KMS-11 (cell line): ENCODE measurements around the gene SMIM33.
"Not testable (repeated sequence)": the region's sequence is repeated elsewhere in the genome, so short reads cannot be mapped to it uniquely, and the experiment has no call there.

ENCODE experiments used
- H2AFZ ChIP-seq: fragments of 200-600 bp; sonication (generic); 2 replicates; pipeline ENCODE4 v1.6.1; 2016; ENCODE audit warnings: antibody characterized with exemption, mixed run types, low read depth
- H3K27ac ChIP-seq: fragments of 200-600 bp; sonication (generic); 2 replicates; pipeline ENCODE4 v1.6.1; 2016; ENCODE audit warnings: mild to moderate bottlenecking, mixed run types
- H3K27me3 ChIP-seq: fragments of 200-600 bp; sonication (generic); 2 replicates; pipeline ENCODE4 v1.6.1; 2017; ENCODE audit warnings: mild to moderate bottlenecking, low read depth, mixed run types, moderate library complexity; ENCODE audit not compliant: insufficient read depth
- H3K36me3 ChIP-seq: fragments of 200-600 bp; sonication (generic); 2 replicates; pipeline ENCODE4 v1.6.1; 2017; ENCODE audit warnings: mild to moderate bottlenecking, mixed run types; ENCODE audit not compliant: insufficient read depth
- H3K4me1 ChIP-seq: fragments of 200-600 bp; sonication (generic); 2 replicates; pipeline ENCODE4 v1.6.1; 2016; ENCODE audit warnings: mild to moderate bottlenecking, low read depth, mixed run types; ENCODE audit not compliant: poor library complexity, severe bottlenecking
- H3K4me2 ChIP-seq: fragments of 200-600 bp; sonication (generic); 2 replicates; pipeline ENCODE4 v1.7.0; 2016; ENCODE audit warnings: mild to moderate bottlenecking, mixed run types
- H3K4me3 ChIP-seq: fragments of 200-600 bp; sonication (generic); IDR thresholded peaks from 2 replicates; pipeline ENCODE4 v1.6.1; 2017; ENCODE audit warnings: low read depth, low read length, mixed read lengths; ENCODE audit not compliant: insufficient read depth
- H3K79me2 ChIP-seq: fragments of 200-600 bp; sonication (generic); 2 replicates; pipeline ENCODE4 v1.6.1; 2016; ENCODE audit warnings: low read depth, mixed run types; ENCODE audit not compliant: insufficient read depth
- H3K9ac ChIP-seq: fragments of 200-600 bp; sonication (generic); 2 replicates; pipeline ENCODE4 v1.6.1; 2016; ENCODE audit warnings: mild to moderate bottlenecking, mixed run types
- H4K20me1 ChIP-seq: fragments of 200-600 bp; sonication (generic); 2 replicates; pipeline ENCODE4 v1.6.1; 2016; ENCODE audit warnings: mild to moderate bottlenecking, mixed run types; ENCODE audit not compliant: insufficient read depth
- TF ChIP-seq, protein P1 (sequence below): fragments of 200-600 bp; sonication (generic); conservative IDR thresholded peaks from 2 replicates; pipeline ENCODE4 v1.6.1; 2017; ENCODE audit warnings: low read depth, mild to moderate bottlenecking, antibody characterized with exemption, low read length, moderate library complexity, mixed read lengths

SMIM33 gene

DNA sequence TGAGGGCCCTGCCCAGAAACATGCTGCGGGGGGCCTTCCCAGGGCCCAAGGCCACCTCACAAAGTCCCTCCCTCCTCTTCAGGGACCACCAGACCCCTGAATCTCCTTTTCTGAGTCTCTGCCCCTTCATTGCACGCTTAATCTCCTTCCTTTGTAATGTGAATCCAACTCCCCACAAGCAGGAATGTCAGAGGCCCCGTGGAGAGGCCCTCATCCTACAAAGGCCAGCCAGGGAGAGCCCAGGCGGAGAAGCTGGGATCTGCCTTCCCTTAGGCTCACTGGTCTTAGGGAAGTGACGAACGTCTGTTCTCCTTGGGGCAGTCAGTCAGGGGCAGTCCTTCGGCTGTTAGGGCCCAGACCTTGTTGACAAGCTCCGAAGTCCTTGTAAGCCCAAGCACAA, 2.3 kb downstream of the SMIM33 start:
- Histone ChIP-seq H3K36me3 (no peaks in the 10 kb centered on the region), H3K4me1 (no peaks in the 10 kb centered on the region), H3K4me3 (no peak overlapping the region), H3K27me3 (no peaks in the 10 kb centered on the region), H3K4me2 (no peak overlapping the region), H2AFZ (no peak overlapping the region), H3K9ac (no peak overlapping the region), H3K79me2 (no peaks in the 10 kb centered on the region), H4K20me1 (no peaks in the 10 kb centered on the region), H3K27ac (no peak overlapping the region)
- TF ChIP-seq, protein P1, sequence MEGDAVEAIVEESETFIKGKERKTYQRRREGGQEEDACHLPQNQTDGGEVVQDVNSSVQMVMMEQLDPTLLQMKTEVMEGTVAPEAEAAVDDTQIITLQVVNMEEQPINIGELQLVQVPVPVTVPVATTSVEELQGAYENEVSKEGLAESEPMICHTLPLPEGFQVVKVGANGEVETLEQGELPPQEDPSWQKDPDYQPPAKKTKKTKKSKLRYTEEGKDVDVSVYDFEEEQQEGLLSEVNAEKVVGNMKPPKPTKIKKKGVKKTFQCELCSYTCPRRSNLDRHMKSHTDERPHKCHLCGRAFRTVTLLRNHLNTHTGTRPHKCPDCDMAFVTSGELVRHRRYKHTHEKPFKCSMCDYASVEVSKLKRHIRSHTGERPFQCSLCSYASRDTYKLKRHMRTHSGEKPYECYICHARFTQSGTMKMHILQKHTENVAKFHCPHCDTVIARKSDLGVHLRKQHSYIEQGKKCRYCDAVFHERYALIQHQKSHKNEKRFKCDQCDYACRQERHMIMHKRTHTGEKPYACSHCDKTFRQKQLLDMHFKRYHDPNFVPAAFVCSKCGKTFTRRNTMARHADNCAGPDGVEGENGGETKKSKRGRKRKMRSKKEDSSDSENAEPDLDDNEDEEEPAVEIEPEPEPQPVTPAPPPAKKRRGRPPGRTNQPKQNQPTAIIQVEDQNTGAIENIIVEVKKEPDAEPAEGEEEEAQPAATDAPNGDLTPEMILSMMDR: no peak

DNA sequence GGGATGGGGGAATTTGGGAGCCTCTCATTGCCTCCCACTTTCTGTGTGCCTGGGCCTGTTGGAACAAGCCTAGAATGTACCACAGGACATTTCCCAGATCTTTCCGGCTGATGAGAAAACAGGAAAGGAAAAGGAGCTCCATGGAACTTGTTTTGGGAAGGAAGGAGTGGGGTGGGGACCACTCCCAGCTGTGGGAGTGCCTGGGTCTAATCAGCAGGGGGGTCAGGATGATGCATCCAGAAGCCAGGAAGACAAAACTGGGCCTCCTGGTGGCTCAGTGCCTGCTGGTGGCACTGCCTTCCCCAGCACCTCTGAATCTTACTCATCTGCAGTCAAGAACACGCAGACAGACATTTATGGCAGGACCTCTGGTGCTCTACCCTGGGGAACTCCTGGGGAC, 2.8 kb downstream of the SMIM33 start:
- H3K79me2 ChIP-seq: no peaks in the 10 kb centered on the region
- no peaks in the 10 kb centered on the region for H4K20me1 ChIP-seq
- no peak overlapping the region for H3K27ac ChIP-seq
- H3K4me2 ChIP-seq: no peak overlapping the region
- H3K4me1 ChIP-seq: no peaks in the 10 kb centered on the region
- H3K36me3 ChIP-seq: no peaks in the 10 kb centered on the region
- no peak overlapping the region for H3K9ac ChIP-seq
- no peak overlapping the region for H2AFZ ChIP-seq
- TF ChIP-seq, protein P1: no peak
- H3K4me3 ChIP-seq: no peak overlapping the region
- no peaks in the 10 kb centered on the region for H3K27me3 ChIP-seq

- H3K4me3 ChIP-seq: no peak overlapping the region
- TF ChIP-seq, protein P1: no peak
- no peak overlapping the region for H3K27ac ChIP-seq
- H3K27me3 ChIP-seq: no peaks in the 10 kb centered on the region
- H2AFZ ChIP-seq: no peak overlapping the region
- H3K4me1 ChIP-seq: no peaks in the 10 kb centered on the region
- no peak overlapping the region for H3K4me2 ChIP-seq
- H3K36me3 ChIP-seq: no peaks in the 10 kb centered on the region
- H4K20me1 ChIP-seq: no peaks in the 10 kb centered on the region
- no peaks in the 10 kb centered on the region for H3K79me2 ChIP-seq
- no peak overlapping the region for H3K9ac ChIP-seq
These were observed 4.3 kb downstream of the SMIM33 start for GRCh38 chr5:139474890-139475791.

GRCh38 chr5:139475865-139476617, 5.2 kb downstream of the SMIM33 start:
- Histone ChIP-seq H3K27me3 (no peaks in the 10 kb centered on the region), H3K79me2 (no peaks in the 10 kb centered on the region), H3K9ac (no peak overlapping the region), H3K27ac (no peak overlapping the region), H3K4me1 (peaks cover 3% of the 10 kb centered on the region), H4K20me1 (no peaks in the 10 kb centered on the region), H3K36me3 (no peaks in the 10 kb centered on the region), H2AFZ (no peak overlapping the region), H3K4me3 (no peak overlapping the region), H3K4me2 (no peak overlapping the region)
- TF ChIP-seq, protein P1: no peak

DNA sequence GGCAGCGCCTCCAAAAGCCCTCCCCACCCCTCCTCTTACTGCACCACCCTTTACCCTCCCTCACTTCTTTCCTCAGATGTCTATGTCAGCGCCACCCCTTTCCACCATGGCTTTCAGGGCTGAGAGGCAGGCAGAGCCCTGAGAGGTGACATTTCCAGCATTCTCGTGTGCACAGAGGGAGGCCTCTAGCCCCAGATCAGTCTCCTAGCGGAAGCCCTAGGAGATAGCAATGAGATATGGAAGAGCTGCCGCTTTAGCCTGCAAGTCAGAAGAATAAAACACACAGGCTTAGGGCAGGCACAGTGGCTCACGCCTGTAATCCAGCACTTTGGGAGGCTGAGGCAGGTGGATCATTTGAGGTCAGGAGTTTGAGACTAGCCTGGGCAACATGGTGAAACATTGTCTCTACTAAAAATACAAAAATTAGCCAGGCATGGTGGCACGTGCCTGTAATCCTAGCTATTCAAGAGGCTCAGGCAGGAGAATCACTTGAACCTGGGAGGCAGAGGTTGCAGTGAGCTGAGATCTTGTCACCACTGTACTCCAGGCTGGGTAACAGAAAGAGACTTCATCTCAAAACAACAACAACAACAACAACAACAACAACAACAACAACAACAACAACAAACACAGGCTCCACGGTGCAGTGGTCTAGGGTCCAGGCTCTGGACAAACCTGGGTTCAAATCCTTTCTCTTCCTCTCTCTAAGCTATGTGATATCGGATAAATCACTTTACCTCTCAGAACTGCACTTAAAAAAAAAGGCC, 8.0 kb downstream of the SMIM33 start:
- not testable (repeated sequence) for H2AFZ ChIP-seq, H3K27ac ChIP-seq, H3K79me2 ChIP-seq, H3K4me3 ChIP-seq, H3K27me3 ChIP-seq, H3K4me2 ChIP-seq, H4K20me1 ChIP-seq, H3K9ac ChIP-seq, H3K36me3 ChIP-seq
- peaks cover 27% of the 10 kb centered on the region for H3K4me1 ChIP-seq

DNA sequence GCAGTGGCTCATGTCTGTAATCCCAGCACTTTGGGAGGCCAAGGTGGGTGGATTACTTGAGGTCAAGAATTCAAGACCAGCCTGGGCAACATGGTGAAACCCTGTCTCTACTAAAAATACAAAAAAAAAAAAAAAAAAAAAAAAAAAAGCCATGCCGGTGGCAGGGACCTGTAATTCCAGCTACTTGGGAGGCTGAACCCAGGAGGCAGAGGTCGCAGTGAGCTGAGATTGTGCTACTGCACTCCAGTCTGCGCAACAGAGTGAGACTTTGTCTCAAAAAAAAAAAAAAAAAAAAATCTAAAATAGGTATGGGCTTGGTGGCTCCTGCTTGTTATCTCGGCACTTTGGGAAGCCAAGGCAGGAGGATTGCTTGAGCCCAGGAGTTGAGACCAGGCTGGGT, 8.9 kb downstream of the SMIM33 start:
- not testable (repeated sequence) for H3K4me2 ChIP-seq, H3K79me2 ChIP-seq, H3K27ac ChIP-seq, H3K27me3 ChIP-seq, H2AFZ ChIP-seq, H3K4me3 ChIP-seq, H3K36me3 ChIP-seq, H3K9ac ChIP-seq, H4K20me1 ChIP-seq
- peaks cover 27% of the 10 kb centered on the region for H3K4me1 ChIP-seq
